HS-27A (cell line): Measurements from ENCODE around the gene PLA2G2A.
"Not testable (repeated sequence)": the region's sequence is repeated elsewhere in the genome, so short reads cannot be mapped to it uniquely, and the experiment has no call there.

ENCODE experiments used
- DNase-seq: peaks from one replicate; pipeline ENCODE4 v3.0.0-alpha.2; 2012; ENCODE audit warnings: low read depth, missing footprints

PLA2G2A gene, protein sequence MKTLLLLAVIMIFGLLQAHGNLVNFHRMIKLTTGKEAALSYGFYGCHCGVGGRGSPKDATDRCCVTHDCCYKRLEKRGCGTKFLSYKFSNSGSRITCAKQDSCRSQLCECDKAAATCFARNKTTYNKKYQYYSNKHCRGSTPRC

DNA sequence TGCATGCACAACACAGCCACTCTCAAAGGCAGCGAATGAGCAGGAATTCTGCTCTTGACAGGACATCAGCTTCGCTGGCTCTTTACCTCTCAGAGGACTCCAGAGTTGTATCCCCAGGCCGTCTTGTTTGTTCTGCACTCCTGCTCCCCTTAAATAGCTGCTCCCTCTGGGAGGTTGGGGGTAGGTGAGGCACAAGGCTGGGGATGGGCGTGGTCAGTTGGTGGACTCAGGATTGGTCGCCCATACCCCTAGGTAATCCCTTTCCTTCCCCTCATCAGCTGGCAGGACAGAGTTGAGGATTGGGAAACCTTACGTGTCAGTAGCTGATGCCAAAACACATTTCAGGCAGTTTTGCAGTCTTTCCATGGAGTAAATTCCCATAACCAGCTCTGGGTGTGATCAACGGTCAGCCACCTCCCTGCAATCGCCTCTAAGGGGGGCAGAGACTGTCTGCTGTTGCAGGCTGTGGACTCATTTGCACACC is at the start of gene PLA2G2A:
Gene PLA2G2A, minus strand, starts transcription at position 125 of the 484 bp plus-strand sequence. CDS start 845 bp downstream, outside the sequence.
- no peak for DNase-seq

DNA sequence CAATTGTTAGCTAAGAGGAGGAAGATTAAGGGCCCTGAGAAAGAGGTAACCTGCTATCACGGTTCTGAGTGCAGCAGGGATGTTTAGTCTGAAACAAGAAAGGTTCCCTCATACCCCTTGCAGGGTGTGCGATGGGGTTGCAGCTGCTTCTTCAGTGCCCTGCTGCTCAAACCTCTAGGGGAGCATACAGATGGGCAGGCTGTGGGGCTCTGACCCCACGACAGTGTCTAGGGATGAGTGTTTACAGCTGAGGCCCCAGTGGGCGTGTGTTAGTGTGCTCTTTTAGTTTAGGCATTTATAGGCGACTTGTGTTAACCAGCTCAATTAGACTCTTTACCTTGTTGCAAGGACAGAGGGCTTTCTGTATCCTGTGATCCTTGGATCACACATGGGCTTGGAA is 49.3 kb upstream of the PLA2G2A start:
- no peak for DNase-seq

DNA sequence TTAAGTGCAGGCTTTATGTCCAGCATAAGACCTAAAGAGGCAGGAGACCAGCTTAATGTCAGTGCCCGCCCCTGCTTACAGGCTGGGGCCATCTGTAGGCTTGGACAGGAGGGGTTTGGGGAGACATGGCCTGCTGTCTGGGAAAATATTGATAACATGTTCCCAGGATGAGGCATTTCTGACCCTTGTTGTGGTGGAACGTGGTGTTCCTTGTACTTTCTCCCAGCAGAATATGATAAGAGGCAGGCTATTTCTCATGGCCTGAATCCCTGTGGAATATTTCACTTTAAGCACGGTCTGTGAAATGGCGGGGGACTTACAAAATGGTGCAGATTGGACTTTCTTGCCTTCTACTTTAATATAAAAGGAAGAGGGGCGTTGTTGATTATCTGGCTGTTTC is 48.7 kb upstream of the PLA2G2A start:
- DNase-seq, result no peak

DNA sequence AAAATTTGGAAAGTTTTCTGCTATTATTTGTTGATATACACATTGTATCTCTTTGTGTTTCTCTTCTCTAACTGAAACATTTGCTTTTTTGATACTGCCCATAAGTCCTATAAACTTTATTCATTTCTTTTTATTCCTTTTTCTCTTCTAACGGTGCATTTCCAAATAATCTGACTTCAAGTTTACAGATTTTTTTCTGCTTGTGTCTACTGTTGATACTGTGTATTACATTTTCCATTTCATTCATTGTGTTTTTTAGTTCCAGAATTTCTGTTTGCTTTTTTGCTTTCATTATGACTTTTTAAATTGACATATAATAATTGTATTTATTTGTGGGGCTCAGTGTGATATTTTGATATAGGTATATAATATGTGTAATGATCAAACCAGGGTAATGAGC is 38.3 kb upstream of the PLA2G2A start:
- DNase-seq, result no peak

DNA sequence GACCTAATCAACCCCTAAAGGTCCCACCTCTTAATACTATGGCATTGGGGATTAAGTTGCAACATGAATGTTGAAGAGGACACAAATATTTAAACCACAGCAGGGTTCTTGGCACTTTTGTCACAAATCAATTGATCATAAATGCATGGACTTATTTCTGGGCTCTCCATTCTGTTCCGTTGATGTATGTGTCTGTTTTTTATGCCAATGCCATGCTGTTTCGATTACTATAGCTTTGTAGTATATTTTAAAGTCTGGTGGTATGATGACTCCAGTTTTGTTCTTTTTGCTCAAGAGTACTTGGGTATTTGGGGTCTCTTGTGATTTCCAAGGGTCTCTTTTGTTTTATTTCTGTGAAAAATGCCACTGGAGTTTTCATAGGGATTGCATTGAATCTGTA is 34.7 kb upstream of the PLA2G2A start:
- no peak for DNase-seq

DNA sequence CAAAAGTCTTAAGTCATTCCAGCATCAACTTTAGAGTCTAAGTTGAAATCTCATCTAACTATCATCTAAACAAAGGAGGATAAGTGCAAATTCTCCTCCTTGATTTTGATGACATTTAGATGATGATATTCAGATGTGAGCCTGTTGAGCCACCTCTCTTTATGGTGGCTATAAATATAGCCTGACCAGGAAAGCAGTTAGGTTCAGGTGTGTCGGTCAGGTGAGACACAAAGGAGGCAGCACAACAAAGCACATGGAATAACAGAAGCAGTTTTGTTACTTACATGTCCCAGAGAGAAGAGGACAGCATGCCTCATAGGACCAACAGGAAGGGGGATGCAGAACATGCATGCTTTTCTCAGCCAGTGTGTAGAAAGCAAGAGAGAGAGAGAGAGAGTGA is 30.6 kb upstream of the PLA2G2A start:
- DNase-seq, result no peak

DNA sequence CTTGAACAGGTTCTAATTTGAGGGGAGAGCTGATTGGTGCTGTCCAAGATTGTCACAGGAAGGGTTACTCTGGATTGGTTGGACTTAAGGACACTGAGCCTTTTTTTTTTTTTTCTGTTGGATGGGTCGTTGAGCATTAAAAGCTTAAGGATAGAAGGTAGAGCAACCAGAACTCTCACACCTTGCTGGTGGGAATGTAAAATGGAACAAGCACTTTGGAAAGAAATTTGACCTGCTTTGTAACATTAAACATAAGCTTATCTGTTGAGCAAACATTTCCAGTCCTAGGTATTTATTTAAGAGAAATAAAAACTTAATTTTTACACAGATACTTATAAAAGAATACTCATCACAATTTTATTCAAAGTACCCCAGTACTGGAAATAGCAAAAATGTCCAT is 29.8 kb upstream of the PLA2G2A start:
- DNase-seq, result no peak

DNA sequence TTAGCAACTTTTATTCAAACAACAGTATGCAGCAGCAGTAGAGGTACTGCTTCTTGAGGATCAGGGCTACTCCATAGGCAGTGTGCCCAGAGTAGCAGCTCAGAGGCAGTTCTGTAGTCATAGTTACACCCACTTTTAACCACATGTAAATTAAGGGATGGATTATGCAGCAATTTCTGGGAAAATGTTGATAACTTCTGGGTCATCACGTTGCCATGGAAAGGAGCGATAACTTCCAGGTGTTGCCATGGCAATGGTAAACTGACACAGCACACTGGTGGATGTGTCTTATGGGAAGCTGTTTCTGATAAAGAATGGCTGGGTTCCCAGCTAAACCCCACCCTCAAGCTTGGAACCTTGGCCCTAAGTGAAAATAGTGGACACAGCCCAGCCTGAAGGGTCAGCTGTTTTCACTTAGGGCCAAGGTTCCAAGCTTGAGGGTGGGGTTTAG is 29.0 kb upstream of the PLA2G2A start:
- no peak for DNase-seq

DNA sequence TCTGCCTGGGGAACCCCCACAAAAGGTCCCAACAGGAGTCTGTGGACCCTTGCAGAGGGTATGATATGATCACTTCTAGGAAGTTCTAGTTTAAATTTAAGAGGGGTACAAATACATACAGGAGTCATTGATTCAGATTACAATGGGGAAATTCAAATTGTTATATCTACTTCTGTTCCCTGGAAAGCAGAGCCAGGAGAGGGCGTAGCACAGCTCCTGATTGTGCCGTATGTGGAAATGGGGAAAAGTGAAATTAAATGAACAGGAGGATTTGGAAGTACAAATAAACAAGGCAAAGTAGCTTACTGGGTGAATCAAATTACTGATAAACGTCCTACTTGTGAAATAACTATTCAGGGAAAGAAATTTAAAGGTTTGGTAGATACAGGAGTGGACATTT is 19.4 kb upstream of the PLA2G2A start:
- DNase-seq, result not testable (repeated sequence)

DNA sequence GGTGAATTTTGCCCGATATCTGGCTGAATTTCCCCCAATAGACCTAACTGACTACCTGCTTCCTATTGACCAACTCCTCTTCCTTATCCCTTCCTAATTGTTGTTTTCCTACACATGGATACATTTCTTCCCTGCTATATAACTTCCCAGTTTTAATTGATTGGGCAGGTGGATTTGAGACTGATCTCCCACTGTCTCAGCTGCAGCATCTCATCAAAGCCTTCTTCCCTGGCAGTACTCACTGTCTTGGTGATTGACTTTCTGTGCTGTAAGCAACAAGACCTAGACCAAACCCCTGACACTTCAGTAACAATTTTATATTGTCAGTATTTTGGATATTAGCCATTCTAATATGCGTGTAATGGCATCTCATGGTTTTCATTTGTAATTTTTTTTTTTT is 11.3 kb upstream of the PLA2G2A start:
- DNase-seq, result no peak

DNA sequence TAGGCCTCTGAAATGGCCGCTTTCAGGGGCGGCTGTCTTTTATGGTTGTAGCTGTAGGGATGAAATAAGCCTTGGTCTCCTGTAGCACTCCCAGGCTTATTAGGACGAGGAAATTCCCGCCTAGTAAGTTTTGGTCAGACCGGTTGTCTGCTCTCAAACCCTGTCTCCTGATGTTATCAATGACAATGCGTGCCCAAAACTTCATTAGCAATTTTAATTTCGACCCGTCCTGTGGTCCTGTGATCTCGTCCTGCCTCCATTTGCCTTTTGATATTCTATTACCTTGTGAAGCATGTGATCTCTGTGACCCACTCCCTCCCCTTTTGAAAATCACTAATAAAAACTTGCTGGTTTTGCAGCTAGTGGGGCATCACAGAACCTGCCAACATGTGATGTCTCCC is 10.8 kb upstream of the PLA2G2A start:
- DNase-seq, result not testable (repeated sequence)

DNA sequence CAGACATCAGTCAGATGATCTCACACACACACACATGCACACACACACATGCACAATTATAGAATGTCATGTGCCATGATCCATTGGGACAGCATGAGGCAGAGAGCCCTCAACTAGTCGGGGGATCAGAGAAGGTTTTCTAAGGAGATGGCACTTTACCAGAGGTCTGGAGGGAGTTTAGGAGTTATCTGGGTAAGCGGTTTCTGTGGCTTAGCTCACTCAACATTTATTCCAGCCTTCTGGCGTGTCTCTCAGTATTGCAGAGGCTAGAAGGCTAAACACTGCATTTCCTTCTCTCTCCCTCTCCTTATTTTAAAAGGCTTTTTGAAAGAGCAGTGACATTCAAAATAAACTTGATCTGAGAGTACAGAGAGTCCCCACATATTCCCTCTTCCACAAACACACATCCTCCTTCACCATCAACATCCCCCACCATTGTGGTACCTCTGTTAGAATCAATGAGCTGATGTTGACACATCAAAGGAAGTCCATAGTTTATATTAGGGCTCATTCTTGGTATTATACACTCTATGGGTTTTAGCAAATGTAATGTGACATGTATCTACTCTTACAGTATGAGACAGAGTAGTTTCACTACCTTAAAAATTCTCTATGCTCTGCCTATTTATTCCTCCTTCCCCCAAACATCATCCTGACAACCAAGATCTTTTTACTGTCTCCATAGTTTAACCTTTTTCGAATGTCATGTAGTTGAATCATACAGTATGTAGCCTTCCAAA is 9.0 kb upstream of the PLA2G2A start:
- DNase-seq, result no peak

DNA sequence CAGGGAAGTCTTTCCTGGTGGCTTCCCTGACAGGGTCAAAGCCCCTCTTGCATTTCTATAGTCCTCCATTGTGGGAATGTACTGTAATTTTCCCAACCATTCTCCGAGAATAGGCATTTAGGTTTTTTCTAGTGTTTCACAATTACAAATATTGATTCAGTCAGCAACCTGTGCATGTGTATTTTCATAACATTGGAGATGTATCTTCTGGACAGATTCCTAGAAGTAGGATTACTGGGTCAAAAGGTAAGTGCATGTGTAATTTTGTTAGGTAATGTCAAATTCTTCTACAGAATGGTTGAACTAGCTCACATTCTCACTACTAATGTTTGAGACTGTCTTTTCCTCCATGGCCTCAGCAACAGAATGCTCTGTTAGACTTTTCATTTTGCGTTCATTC is 8.3 kb upstream of the PLA2G2A start:
- DNase-seq, result no peak

DNA sequence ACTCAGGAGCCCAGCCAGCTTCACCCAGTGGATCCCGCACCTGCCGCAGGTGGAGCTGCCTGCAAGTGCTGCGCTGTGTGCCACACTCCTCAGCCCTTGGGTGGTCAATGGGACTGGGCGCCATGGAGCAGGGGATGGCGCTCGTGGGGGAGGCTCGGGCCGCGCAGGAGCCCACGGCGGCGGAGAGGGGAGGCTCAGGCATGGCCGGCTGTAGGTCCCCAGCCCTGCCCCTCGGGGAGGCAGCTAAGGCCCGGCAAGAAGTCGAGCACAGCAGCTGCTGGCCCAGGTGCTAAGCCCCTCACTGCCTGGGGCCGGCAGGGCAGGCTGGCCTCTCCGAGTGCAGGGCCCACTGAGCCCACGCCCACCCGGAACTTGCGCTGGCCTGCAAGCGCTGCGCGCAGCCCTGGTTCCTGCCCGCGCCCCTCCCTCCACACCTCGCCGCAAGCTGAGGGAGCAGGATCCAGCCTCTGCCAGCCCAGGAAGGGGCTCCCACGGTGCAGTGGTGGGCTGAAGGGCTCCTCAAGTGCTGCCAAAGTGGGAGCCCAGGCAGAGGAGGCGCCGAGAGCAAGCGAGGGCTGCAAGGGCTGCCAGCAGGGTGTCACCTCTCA is 5.1 kb upstream of the PLA2G2A start:
- not testable (repeated sequence) for DNase-seq

DNA sequence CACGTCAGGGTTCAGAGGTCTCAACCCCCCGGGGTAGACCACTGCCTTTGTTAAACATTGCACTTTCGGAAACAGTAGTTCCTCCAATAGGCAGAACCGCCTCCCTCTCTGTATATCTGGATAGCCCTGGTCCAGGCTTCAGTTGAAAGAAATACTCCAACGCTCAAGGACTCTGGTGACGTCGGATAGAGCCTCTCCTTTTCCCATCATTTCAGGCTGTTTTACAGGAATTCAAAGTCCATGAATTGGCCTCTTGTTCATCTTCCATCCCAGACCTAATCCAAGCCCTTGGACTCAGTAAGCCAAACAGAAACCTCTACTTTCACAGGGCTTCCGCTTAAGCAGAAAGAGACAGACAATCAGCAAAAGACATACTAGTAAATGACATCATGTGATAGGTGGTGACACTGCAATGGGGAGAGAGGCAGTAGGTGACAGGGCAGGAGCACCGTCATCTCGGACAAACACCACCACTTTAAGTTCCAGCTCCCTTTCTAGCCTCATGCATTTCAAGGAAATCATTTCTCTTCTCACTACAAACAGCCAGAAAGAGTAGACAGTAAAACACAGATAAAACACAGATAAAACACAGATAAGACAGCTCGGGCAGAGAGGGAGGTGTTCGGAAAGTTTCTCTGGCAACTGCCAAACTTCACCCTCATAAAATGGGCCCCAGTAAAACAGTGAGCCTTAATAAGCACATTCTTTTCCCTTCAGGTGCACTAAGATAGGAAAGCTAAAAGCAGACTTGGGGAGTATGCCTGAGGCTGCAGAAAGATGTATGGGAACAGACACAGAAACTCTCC is 2.3 kb upstream of the PLA2G2A start:
- no peak for DNase-seq

DNA sequence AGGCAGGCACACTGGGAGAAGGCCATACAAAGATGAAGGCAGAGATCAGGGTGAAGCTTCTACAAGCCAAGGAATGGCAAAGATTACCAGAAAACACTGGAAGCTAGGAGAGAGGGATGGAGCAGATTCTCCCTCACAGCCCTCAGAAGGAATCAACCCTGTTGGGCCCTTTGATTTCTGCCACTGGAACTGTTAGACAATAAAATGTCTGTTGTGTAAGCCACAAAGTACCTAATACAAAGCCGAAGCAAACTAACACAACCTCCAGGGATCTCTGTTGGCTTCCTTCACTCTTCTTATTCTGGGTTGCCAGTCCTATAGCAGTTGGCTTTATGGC is 1.7 kb upstream of the PLA2G2A start:
- DNase-seq, result no peak

DNA sequence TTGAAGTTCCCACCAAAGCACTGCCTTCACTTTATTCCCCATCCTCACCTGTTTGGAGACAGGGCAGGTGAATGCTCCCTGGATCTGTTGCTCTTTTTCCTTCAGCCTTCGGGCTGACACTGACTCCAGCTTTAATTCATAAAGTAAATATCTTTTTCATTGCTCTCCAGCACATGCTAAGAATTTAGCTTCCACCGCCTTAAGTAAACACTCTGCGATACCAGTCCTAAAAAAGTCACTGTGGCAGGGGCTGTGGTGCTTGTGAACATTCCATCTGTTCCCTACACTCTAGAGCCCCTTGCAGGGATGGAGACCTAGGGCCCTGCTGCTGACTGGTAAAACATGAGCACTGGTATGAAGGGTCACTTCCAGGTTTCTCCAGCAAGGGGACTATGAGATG is 896 bp upstream of the PLA2G2A start:
- DNase-seq, result no peak

DNA sequence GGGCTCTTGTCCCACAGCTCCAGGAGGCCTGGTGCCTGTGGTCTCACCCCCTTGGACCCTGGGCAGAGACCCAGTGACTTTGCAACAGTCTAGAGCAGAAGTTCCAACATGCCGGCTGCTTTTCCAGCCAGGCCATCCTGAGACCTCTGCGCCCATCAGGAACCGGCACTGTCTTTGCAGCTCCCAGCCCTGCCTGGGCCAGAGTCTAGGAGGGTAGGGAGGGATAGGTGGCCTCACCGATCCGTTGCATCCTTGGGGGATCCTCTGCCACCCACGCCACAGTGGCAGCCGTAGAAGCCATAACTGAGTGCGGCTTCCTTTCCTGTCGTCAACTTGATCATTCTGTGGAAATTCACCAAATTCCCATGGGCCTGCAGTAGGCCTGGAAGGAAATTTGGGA is 1.3 kb downstream of the PLA2G2A start:
- no peak for DNase-seq

DNA sequence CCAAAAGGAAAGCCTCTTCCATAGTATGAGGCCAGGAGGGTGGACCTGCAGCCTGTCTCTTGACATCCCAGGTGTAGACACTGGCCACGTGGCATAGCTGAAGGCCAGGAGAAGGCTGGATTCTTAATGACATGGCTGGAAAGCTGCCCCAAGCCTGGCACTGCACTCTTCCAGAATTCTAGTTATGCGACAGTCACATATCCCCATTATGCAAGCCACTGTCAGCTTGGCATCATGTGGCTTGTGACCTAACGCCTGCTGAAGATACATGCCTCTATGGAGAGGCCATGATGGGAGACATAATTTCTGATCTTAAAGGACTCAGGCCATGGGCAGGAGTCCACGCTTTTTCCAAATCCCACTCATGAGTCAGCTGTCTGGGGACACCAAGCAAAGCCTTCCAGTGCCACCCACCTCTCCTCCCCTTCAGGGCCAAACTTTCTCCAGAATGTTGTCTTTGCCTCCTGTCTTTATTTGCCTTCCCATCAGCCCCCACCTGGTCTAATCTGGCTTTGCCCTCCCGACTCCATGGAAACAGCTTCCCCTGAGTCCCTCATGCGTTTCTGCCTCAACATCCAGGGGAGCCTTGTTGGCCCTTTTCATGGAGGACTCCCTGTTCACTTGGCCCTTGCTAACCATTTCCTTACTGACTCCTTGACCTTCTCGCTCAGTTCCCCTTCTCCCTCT is 3.0 kb downstream of the PLA2G2A start:
- DNase-seq, result no peak

DNA sequence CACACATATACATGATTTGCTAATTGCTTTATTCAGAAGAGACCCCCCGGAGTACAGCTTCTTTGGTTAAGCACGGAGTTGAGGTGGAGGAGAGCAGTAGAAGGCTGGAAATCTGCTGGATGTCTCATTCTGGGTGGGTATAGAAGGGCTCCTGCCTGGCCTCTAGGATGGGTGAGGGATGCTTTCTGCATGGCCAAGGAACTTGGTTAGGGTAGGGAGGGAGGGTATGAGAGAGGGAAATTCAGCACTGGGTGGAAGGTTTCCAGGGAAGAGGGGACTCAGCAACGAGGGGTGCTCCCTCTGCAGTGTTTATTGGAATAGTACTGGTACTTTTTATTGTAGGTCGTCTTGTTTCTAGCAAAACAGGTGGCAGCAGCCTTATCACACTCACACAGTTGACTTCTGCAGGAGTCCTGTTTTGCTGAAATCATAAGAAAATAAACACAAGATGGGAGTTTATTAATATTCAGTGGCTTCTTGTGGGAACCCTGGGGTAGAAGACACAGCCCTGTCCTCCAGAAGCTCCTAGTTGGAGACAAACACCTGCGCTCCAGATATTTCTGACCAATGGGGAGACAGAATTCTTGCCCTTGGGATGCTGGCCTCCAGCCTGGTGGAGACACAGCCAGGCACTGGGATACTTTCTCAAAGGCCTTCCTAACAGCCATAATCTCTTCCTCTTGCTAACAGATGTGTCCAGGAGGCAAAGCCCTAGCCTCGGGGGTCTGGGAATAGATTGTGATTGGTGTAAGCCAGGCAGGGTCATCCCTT is 3.8 kb downstream of the PLA2G2A start:
- no peak for DNase-seq

DNA sequence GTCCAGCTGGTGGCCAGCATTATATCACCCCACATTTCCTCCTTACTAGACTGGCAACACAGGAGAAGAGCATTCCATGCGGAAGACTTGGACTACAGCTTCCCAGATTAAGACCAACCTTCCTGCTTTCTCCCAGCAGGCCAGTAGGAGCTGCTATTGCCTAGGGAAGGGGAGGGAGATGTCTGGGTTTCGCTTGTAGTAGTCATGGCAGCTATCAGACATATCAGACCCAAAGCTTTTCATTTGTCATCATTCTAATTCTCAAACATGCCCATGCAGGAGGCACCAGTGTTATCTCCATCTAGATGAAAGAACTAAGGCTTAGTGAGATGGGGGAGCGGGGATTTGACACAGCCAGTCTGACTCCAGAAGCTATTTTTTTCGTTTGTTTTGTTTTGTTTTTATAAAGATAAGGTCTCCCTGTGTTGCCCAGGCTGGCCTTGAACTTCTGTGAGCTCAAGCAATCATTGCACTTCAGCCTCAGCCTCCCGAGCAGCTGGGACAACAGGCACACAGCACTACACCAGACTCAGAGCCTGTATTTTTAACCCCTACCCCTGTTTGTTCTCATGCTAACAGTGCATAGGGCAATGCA is 4.5 kb downstream of the PLA2G2A start:
- DNase-seq, result peak; percentile 23
